ENCODE measurements around the gene KIR3DL1. TPM values are rescaled to one million over a fixed set of nuclear protein-coding genes. Genes with fewer than 3 reads are reported as not detected.

KIR3DL1 gene
- total RNA-seq, 2 experiments from 2014 or later, result 0.29 TPM; not detected in 1

- no peaks in the 10 kb centered on the region for H3K36me3 Mint-ChIP-seq (ENCODE audit: low read depth)
- ChIA-PET CTCF (interaction anchor here (1.1 kb wide), 1 partner anchor 10 kb away, joined by 4 read pairs; no protein-coding TSS in a partner anchor), POLR2A (no interaction called here)
- H3K9me3 Mint-ChIP-seq (ENCODE audit: insufficient read depth), result no peaks in the 10 kb centered on the region
- ATAC-seq, result no peak
- H3K27ac Mint-ChIP-seq, result no peak overlapping the region
- H3K4me3 Mint-ChIP-seq, result no peak overlapping the region
- DNase-seq, result no peak
- H3K27me3 Mint-ChIP-seq (ENCODE audit: low read depth), result peaks cover 19% of the 10 kb centered on the region
- H3K4me1 Mint-ChIP-seq (ENCODE audit: low read depth), result peaks cover 8% of the 10 kb centered on the region
These were observed 55.4 kb downstream of the KIR3DL1 start for GRCh38 chr19:54871696-54872095.

GRCh38 chr19:54873990-54874389, 57.7 kb downstream of the KIR3DL1 start, which contains the start of gene FCAR:
Gene FCAR, plus strand, starts transcription at chr19:54874235. Its CDS starts 55 bp downstream, at chr19:54874290.
- H3K36me3 Mint-ChIP-seq (ENCODE audit: low read depth), result no peaks in the 10 kb centered on the region
- peaks cover 8% of the 10 kb centered on the region for H3K4me1 Mint-ChIP-seq (ENCODE audit: low read depth)
- POLR2A ChIA-PET, result no interaction called here
- H3K27ac Mint-ChIP-seq, result no peak within 1 kb of the TSS
- ATAC-seq (no peak), DNase-seq (no peak)
- CTCF ChIA-PET, result no interaction called here
- no peak within 1 kb of the TSS for H3K4me3 Mint-ChIP-seq
- H3K27me3 Mint-ChIP-seq (ENCODE audit: low read depth), result peaks cover 27% of the 10 kb centered on the region
- H3K9me3 Mint-ChIP-seq (ENCODE audit: insufficient read depth), result no peaks in the 10 kb centered on the region

- no peaks in the 10 kb centered on the region for H3K36me3 Mint-ChIP-seq (ENCODE audit: low read depth)
- no peak for ATAC-seq
- CTCF ChIA-PET, result no interaction called here
- H3K4me3 Mint-ChIP-seq, result no peak overlapping the region
- no peaks in the 10 kb centered on the region for H3K9me3 Mint-ChIP-seq (ENCODE audit: insufficient read depth)
- peaks cover 8% of the 10 kb centered on the region for H3K4me1 Mint-ChIP-seq (ENCODE audit: low read depth)
- no peak for DNase-seq
- H3K27me3 Mint-ChIP-seq (ENCODE audit: low read depth), result peaks cover 34% of the 10 kb centered on the region
- POLR2A ChIA-PET, result no interaction called here
- H3K27ac Mint-ChIP-seq, result no peak overlapping the region
These were observed 59.2 kb downstream of the KIR3DL1 start for GRCh38 chr19:54875506-54875905.

GRCh38 chr19:54877471-54877870, 61.2 kb downstream of the KIR3DL1 start:
- no peak for ATAC-seq
- peaks cover 18% of the 10 kb centered on the region for H3K4me1 Mint-ChIP-seq (ENCODE audit: low read depth)
- peaks cover 34% of the 10 kb centered on the region for H3K27me3 Mint-ChIP-seq (ENCODE audit: low read depth)

More at GRCh38 chr19:54877471-54877870, 61.2 kb downstream of the KIR3DL1 start:
- H3K27ac Mint-ChIP-seq, result no peak overlapping the region
- H3K9me3 Mint-ChIP-seq (ENCODE audit: insufficient read depth), result no peaks in the 10 kb centered on the region
- H3K4me3 Mint-ChIP-seq, result no peak overlapping the region
- no peaks in the 10 kb centered on the region for H3K36me3 Mint-ChIP-seq (ENCODE audit: low read depth)
- ChIA-PET CTCF (no interaction called here), POLR2A (no interaction called here)
- no peak for DNase-seq

Other genes starting within 250 kb of the KIR3DL1 start
- not detected for gene LILRA2, start 242.7 kb upstream of the KIR3DL1 start, total RNA-seq
- gene LILRA1, start 222.8 kb upstream of the KIR3DL1 start, total RNA-seq, result not detected
- under 1 TPM; 0.91 to 0.92 TPM for gene LILRB1, start 186.0 kb upstream of the KIR3DL1 start, total RNA-seq
- gene LILRB4, start 153.5 kb upstream of the KIR3DL1 start, total RNA-seq, result not detected
- gene KIR3DL3, start 92.0 kb upstream of the KIR3DL1 start, total RNA-seq, result under 1 TPM in 1 of 2 experiments, not detected in 1; 0.13 TPM
- under 1 TPM; 0.21 to 0.24 TPM for gene KIR2DL3, start 78.0 kb upstream of the KIR3DL1 start, total RNA-seq
- not detected for gene KIR2DL1, start 46.7 kb upstream of the KIR3DL1 start, total RNA-seq
- gene KIR2DL4, start 12.9 kb upstream of the KIR3DL1 start, total RNA-seq, result not detected
- gene KIR2DS4, start 16.2 kb downstream of the KIR3DL1 start, total RNA-seq, result under 1 TPM in 1 of 2 experiments, not detected in 1; 0.18 TPM
- gene KIR3DL2, start 34.0 kb downstream of the KIR3DL1 start, total RNA-seq, result under 1 TPM; 0.44 to 0.61 TPM
- gene FCAR, start 57.8 kb downstream of the KIR3DL1 start, total RNA-seq, result not detected
- gene NCR1, start 89.7 kb downstream of the KIR3DL1 start, total RNA-seq, result under 1 TPM; 0.26 to 0.47 TPM
- not detected for gene NLRP7, start 131.1 kb downstream of the KIR3DL1 start, total RNA-seq
- 10 to 100 TPM; 22.8 to 26.8 TPM for gene NLRP2, start 149.9 kb downstream of the KIR3DL1 start, total RNA-seq
- gene GP6, start 221.8 kb downstream of the KIR3DL1 start, total RNA-seq, result under 1 TPM; 0.39 to 0.58 TPM
- gene RDH13, start 246.7 kb downstream of the KIR3DL1 start, total RNA-seq, result 10 to 100 TPM; 30.9 to 33.1 TPM